DOHH2 (cell line): Measurements from ENCODE around the gene RNF217.

Source experiments
- CTCF ChIP-seq: fragments of 200-600 bp; sonication (generic); IDR thresholded peaks from one replicate; pipeline ENCODE4 v1.5.1; 2014; ENCODE audit warnings: antibody characterized with exemption, mild to moderate bottlenecking, low read depth, low read length; ENCODE audit not compliant: poor library complexity, severe bottlenecking
- EZH2phosphoT487 ChIP-seq: fragments of 200-600 bp; sonication (generic); IDR thresholded peaks from 2 replicates; pipeline ENCODE4 v1.6.1; 2017; ENCODE audit warnings: borderline replicate concordance, mild to moderate bottlenecking, antibody characterized with exemption, low read length, moderate library complexity, mixed read lengths

- TF ChIP-seq CTCF (no peak), EZH2phosphoT487 (no peak)
Measured at GRCh38 chr6:125008261-125008703, 46.0 kb downstream of the RNF217 start.
